ENCODE data around the gene C17orf67. TPM values are rescaled to one million over a fixed set of nuclear protein-coding genes. Genes with fewer than 3 reads are reported as not detected.

Gene C17orf67
- total RNA-seq, result 0.16 TPM in 1 of 2 replicates, not detected in the other

DNA sequence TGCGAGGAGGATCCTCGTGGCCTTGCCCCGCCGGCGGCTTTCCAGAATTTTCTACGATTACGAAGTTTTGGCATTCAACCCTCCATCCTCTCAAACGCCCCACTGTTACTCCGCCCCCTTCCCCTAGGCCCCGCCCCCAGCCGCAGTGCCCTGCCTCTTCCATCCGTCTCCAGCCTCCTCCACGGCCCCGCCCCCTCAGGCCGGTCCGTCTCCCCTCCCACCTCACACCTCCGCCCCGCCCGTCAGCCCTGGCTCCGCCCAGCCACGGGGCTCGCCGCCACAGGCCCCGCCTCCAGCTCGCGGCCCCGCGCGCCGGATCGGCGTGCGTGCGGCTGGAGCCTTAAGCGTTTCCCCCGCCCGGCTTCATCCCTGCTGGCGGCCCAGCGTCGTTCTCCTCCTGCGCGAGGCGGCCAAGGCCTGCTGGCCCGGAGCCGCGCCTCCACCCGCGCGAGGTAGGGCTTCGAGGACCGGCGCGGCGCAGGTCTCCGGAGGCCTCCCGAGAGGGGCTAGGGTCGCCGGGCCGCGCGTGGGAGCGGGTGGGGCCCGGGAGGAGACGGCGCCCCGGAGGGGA, at the start of gene C17orf67, which contains the start of gene DGKE:
Gene C17orf67 (minus strand): TSS at position 112 of the 571 bp plus-strand sequence. CDS start 18,110 bp downstream, outside the sequence.
Gene DGKE (plus strand): TSS at position 343 of the 571 bp plus-strand sequence. CDS start 645 bp downstream, outside the sequence.

Other genes with a start within 250 kb of the C17orf67 start
- gene NOG, start 240.2 kb downstream of the C17orf67 start, total RNA-seq, result not detected in 2 replicates
- 1.8 and 8.6 TPM in 2 replicates for gene DGKE, start 231 bp upstream of the C17orf67 start, total RNA-seq
- 16.2 and 22.8 TPM in 2 replicates for gene TRIM25, start 80.1 kb upstream of the C17orf67 start, total RNA-seq
- 6.0 and 10.1 TPM in 2 replicates for gene COIL, start 127.1 kb upstream of the C17orf67 start, total RNA-seq
- gene SCPEP1, start 144.2 kb upstream of the C17orf67 start, total RNA-seq, result 77.8 and 103 TPM in 2 replicates

Data from cardiac atrium fibroblast (primary cell).